HAP-1 (cell line): ENCODE data around the gene SSTR1.

ENCODE experiments used
- DNase-seq, 2 experiments: peaks; one replicate each; pipeline ENCODE4 v3.0.0-alpha.2; 2016 to 2020; ENCODE audit warnings: low spot score in 2 of 2
- H3K27me3 ChIP-seq: fragments of 250-450 bp; sonication (Bioruptor Pico); 2 replicates; pipeline ENCODE4 v1.5.1; 2020; ENCODE audit warnings: low read depth, mild to moderate bottlenecking, moderate library complexity
- H3K36me3 ChIP-seq: fragments of 250-450 bp; sonication (Bioruptor Pico); replicated peaks from 2 replicates; pipeline ENCODE4 v1.5.1; 2020; ENCODE audit warnings: mild to moderate bottlenecking
- H3K4me1 ChIP-seq: fragments of 250-450 bp; sonication (Bioruptor Pico); 2 replicates; pipeline ENCODE4 v1.5.1; 2020; ENCODE audit warnings: mild to moderate bottlenecking
- H3K4me3 ChIP-seq: fragments of 250-450 bp; sonication (Bioruptor Pico); 2 replicates; pipeline ENCODE4 v1.5.1; 2020; ENCODE audit warnings: mild to moderate bottlenecking, moderate library complexity
- H3K9me3 ChIP-seq: fragments of 250-450 bp; sonication (Bioruptor Pico); 2 replicates; pipeline ENCODE4 v1.5.1; 2020; ENCODE audit warnings: mild to moderate bottlenecking, moderate library complexity
- in situ Hi-C: fragments of 300-500 bp; cut with MboI; formaldehyde crosslinking; loops from 3 replicates; pipeline ENCODE4 v1.14.3; 2020; ENCODE audit warnings: low sequenced_read_pairs, inconsistent platforms, mixed read lengths

Gene SSTR1

DNA sequence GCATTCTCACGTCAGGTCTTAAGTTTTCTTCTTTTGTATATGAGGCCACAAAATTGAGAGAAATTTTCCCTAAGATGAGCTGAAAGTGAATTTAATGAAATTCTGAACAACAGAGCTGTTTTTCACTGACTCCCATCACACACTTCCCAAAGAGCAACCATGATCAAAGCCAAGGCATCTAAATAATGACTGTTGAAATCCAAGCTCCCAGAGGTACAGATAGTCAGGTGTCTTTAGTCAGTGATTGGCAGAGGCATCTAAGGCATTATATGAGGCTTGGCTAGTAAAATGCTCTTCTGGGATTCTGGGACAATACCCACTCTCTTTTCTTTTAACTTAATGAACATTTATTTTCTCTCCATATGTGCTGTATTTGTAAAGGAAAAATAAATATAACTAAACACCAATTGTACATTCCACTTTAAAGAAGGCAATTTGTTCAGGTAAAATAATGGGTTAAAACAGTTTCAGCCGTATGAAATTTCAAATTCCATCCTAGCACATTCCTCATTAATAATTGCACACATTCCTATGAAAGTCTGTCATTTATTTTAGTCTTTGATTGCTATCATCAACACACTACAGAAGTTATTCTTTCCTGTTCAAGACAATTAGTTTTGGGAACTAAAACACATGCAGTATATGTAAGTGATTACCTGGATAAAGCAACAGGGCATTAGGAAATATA, 871 bp upstream of the SSTR1 start:
- H3K36me3 ChIP-seq: no peaks in the 10 kb centered on the region
- no peaks in the 10 kb centered on the region for H3K27me3 ChIP-seq
- no peak overlapping the region for H3K4me3 ChIP-seq
- no peaks in the 10 kb centered on the region for H3K9me3 ChIP-seq
- in situ Hi-C loops: no loop called here
- no peak for DNase-seq
- no peaks in the 10 kb centered on the region for H3K4me1 ChIP-seq

DNA sequence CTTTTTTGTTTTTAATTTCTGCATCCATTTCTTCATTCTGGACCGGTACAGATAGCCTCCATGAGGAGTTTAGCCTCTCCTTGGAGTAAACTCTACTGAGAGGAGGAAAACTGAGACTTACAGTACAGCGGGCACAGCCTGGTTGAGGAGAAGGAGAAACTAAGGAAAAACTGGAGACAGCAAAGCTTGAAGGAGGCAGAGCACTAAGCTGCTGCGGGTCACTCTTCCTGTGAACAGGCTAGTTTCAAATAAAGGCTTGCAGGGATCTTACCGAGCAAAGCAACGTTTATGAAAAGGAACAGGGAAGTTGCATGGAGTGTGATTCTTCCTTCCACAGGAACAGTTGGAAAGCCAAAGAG, 348 bp upstream of the SSTR1 start:
- H3K4me3 ChIP-seq: no peak overlapping the region
- H3K27me3 ChIP-seq: no peaks in the 10 kb centered on the region
- in situ Hi-C loops: no loop called here
- no peak for DNase-seq
- no peaks in the 10 kb centered on the region for H3K9me3 ChIP-seq
- H3K36me3 ChIP-seq: no peaks in the 10 kb centered on the region
- H3K4me1 ChIP-seq: no peaks in the 10 kb centered on the region

DNA sequence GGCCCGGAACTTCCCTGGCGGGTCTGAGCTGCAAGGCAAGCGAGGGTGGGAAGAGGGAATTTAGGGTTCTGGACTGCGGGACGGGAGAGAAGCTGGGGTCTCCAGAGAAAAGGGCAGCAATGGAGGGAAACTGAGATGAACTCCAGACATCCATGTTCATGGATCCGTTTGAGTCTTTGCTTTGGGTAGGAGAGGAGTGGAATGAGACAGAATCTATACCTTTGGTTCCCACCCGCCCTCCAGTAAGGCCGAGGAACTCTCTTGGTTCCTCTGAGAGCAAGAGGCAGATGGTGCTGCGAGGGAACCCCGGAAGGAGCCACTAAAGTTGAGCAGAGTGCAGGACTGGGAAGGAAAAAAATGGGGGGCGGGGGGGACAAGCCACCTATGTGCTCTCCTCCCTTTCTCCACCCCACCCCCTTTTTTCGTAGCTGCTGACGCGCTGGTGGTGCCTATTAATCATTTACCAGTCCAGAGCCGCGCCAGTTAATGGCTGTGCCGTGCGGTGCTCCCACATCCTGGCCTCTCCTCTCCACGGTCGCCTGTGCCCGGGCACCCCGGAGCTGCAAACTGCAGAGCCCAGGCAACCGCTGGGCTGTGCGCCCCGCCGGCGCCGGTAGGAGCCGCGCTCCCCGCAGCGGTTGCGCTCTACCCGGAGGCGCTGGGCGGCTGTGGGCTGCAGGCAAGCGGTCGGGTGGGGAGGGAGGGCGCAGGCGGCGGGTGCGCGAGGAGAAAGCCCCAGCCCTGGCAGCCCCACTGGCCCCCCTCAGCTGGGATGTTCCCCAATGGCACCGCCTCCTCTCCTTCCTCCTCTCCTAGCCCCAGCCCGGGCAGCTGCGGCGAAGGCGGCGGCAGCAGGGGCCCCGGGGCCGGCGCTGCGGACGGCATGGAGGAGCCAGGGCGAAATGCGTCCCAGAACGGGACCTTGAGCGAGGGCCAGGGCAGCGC, 1.2 kb downstream of the SSTR1 start:
- no peak for DNase-seq
- no peak overlapping the region for H3K4me3 ChIP-seq
- H3K27me3 ChIP-seq: no peaks in the 10 kb centered on the region

DNA sequence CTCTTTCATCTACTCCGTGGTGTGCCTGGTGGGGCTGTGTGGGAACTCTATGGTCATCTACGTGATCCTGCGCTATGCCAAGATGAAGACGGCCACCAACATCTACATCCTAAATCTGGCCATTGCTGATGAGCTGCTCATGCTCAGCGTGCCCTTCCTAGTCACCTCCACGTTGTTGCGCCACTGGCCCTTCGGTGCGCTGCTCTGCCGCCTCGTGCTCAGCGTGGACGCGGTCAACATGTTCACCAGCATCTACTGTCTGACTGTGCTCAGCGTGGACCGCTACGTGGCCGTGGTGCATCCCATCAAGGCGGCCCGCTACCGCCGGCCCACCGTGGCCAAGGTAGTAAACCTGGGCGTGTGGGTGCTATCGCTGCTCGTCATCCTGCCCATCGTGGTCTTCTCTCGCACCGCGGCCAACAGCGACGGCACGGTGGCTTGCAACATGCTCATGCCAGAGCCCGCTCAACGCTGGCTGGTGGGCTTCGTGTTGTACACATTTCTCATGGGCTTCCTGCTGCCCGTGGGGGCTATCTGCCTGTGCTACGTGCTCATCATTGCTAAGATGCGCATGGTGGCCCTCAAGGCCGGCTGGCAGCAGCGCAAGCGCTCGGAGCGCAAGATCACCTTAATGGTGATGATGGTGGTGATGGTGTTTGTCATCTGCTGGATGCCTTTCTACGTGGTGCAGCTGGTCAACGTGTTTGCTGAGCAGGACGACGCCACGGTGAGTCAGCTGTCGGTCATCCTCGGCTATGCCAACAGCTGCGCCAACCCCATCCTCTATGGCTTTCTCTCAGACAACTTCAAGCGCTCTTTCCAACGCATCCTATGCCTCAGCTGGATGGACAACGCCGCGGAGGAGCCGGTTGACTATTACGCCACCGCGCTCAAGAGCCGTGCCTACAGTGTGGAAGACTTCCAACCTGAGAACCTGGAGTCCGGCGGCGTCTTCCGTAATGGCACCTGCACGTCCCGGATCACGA, 2.2 kb downstream of the SSTR1 start:
- Histone ChIP-seq H3K4me3 (no peak overlapping the region), H3K36me3 (no peaks in the 10 kb centered on the region), H3K4me1 (no peaks in the 10 kb centered on the region), H3K9me3 (no peaks in the 10 kb centered on the region), H3K27me3 (no peaks in the 10 kb centered on the region)
- in situ Hi-C loops: no loop called here
- DNase-seq: no peak

More for the DNA sequence above, 1.2 kb downstream of the SSTR1 start:
- H3K4me1 ChIP-seq: no peaks in the 10 kb centered on the region
- in situ Hi-C loops: no loop called here
- no peaks in the 10 kb centered on the region for H3K36me3 ChIP-seq
- no peaks in the 10 kb centered on the region for H3K9me3 ChIP-seq

DNA sequence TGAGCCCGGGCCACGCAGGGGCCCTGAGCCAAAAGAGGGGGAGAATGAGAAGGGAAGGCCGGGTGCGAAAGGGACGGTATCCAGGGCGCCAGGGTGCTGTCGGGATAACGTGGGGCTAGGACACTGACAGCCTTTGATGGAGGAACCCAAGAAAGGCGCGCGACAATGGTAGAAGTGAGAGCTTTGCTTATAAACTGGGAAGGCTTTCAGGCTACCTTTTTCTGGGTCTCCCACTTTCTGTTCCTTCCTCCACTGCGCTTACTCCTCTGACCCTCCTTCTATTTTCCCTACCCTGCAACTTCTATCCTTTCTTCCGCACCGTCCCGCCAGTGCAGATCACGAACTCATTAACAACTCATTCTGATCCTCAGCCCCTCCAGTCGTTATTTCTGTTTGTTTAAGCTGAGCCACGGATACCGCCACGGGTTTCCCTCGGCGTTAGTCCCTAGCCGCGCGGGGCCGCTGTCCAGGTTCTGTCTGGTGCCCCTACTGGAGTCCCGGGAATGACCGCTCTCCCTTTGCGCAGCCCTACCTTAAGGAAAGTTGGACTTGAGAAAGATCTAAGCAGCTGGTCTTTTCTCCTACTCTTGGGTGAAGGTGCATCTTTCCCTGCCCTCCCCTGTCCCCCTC, 3.0 kb downstream of the SSTR1 start:
- Histone ChIP-seq H3K4me3 (no peak overlapping the region), H3K4me1 (no peaks in the 10 kb centered on the region), H3K36me3 (no peaks in the 10 kb centered on the region), H3K27me3 (no peaks in the 10 kb centered on the region), H3K9me3 (no peaks in the 10 kb centered on the region)
- no peak for DNase-seq
- in situ Hi-C loops: no loop called here

DNA sequence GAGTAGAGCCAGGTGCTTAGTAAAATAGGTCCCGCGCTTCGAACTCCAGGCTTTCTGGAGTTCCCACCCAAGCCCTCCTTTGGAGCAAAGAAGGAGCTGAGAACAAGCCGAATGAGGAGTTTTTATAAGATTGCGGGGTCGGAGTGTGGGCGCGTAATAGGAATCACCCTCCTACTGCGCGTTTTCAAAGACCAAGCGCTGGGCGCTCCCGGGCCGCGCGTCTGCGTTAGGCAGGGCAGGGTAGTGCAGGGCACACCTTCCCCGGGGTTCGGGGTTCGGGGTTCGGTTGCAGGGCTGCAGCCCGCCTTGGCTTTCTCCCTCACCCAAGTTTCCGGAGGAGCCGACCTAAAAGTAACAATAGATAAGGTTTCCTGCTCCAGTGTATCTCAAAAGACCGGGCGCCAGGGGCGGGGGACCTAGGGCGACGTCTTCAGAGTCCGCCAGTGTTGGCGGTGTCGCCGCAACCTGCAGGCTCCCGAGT, 3.6 kb downstream of the SSTR1 start:
- Histone ChIP-seq H3K27me3 (no peaks in the 10 kb centered on the region), H3K4me1 (no peaks in the 10 kb centered on the region), H3K36me3 (no peaks in the 10 kb centered on the region), H3K4me3 (no peak overlapping the region), H3K9me3 (no peaks in the 10 kb centered on the region)
- in situ Hi-C loops: no loop called here
- no peak for DNase-seq

DNA sequence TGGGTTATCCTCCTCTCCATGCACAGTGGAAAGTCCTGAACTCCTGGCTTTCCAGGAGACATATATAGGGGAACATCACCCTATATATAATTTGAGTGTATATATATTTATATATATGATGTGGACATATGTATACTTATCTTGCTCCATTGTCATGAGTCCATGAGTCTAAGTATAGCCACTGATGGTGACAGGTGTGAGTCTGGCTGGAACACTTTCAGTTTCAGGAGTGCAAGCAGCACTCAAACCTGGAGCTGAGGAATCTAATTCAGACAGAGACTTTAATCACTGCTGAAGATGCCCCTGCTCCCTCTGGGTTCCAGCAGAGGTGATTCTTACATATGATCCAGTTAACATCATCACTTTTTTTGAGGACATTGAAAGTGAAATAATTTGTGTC, 4.4 kb downstream of the SSTR1 start:
- in situ Hi-C loops: no loop called here
- no peak overlapping the region for H3K4me3 ChIP-seq

DNA sequence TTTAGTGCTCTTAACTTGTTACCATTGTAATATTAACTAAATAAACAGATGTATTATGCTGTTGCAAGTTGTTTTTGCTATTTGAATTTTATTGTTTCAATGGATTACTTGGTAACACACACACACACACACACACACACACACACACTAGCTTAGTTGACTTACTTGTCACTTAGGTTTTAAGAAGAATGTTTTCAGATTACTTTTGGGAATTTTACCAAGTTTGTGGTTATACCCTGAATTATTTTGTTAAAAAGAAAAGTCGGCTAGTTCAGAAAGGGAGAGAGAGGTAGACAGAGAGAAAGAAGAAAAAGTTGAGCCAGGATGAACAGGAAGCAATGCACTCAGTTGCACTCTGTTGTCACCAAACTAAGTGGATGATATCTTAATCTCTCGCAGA, 5.3 kb downstream of the SSTR1 start:
- Histone ChIP-seq H3K4me3 (no peak overlapping the region), H3K27me3 (no peaks in the 10 kb centered on the region), H3K4me1 (no peaks in the 10 kb centered on the region), H3K9me3 (no peaks in the 10 kb centered on the region), H3K36me3 (no peaks in the 10 kb centered on the region)
- no peak for DNase-seq
- in situ Hi-C loops: no loop called here

More for the DNA sequence above, 4.4 kb downstream of the SSTR1 start:
- Histone ChIP-seq H3K9me3 (no peaks in the 10 kb centered on the region), H3K4me1 (no peaks in the 10 kb centered on the region), H3K36me3 (no peaks in the 10 kb centered on the region), H3K27me3 (no peaks in the 10 kb centered on the region)
- DNase-seq: no peak

DNA sequence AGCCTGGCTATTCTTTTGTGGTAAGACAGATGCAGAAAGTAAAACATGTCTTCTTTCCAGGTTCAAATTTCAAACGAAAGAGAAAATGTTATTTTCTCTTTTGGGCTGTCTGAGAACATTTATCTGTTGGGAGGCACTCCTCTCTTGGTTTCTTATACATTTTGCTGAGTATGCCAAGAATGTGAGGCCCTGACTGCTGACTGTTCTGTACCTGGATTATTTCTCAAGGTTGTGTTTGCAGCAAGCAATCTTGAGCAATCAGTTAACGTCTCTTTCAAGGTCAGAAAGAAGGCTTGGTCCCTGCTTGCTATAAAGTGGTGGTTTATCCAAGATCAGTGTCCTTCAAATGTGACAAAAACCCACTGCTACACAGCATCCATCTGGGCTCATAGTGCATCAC, 9.8 kb downstream of the SSTR1 start:
- no peaks in the 10 kb centered on the region for H3K36me3 ChIP-seq
- H3K9me3 ChIP-seq: no peaks in the 10 kb centered on the region
- no peaks in the 10 kb centered on the region for H3K4me1 ChIP-seq
- no peak overlapping the region for H3K4me3 ChIP-seq
- no peak for DNase-seq
- in situ Hi-C loops: no loop called here
- no peaks in the 10 kb centered on the region for H3K27me3 ChIP-seq

DNA sequence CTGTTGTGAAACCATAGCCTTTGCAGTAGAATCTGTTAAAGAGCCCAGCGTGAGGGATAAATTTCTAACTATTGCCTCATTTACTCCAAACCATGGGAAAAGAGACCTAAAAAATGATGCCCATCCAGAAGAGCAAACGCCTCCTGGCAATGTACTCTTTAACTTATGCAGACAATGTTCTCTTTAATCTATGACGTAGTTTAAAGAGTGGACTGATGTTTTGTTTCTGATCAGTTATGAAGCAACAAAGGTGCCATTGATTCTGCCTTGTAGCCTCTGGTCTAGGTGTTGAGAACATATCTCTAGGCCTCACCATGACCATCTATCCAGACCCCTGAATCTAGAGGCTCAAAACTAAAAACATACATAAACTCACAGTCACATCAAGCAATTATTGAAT, 13.4 kb downstream of the SSTR1 start:
- no peak for DNase-seq
- in situ Hi-C loops: no loop called here
- Histone ChIP-seq H3K4me1 (no peaks in the 10 kb centered on the region), H3K27me3 (no peaks in the 10 kb centered on the region), H3K9me3 (no peaks in the 10 kb centered on the region), H3K36me3 (no peaks in the 10 kb centered on the region), H3K4me3 (no peak overlapping the region)

DNA sequence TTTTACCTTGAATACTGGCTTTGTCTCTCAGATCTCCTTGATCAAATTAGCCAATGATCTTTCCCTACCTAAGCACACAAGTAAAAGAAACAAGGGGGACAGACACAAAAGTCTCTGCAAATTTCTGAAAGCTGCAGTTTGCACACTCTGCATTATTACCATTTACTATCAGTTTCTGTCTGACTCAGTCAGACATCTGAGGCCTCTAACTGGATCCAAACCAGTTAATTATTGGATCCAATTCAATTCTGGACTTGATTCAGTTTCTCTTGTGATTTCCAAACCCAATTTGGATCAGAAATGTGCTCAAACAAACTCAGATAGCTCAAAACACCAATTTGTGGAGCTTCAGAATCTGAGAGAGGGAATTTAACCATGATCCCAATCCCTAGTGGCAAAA, 16.6 kb downstream of the SSTR1 start:
- no peak for DNase-seq
- in situ Hi-C loops: no loop called here
- Histone ChIP-seq H3K36me3 (no peaks in the 10 kb centered on the region), H3K4me3 (no peak overlapping the region), H3K4me1 (no peaks in the 10 kb centered on the region), H3K27me3 (no peaks in the 10 kb centered on the region), H3K9me3 (no peaks in the 10 kb centered on the region)

DNA sequence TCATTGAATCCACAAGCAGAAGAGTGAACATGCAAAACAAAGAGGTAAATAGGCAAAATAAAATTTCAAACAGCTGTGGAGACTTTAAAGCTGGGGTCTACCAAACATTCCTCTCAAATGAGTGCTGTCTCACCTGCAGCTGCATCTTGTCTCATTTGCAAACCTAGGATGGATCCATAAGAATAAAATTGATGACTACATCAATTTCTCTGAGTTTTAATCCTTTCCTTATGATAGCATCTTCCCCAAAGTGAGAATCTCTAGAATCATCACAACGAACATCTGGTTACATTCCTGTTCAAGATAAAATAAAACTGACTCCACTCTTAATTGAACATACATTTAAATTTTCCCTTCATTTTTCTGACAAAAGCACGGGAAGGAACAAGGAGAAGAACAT, 18.2 kb downstream of the SSTR1 start:
- in situ Hi-C loops: no loop called here
- no peaks in the 10 kb centered on the region for H3K9me3 ChIP-seq
- H3K4me1 ChIP-seq: no peaks in the 10 kb centered on the region
- no peaks in the 10 kb centered on the region for H3K27me3 ChIP-seq
- H3K36me3 ChIP-seq: no peaks in the 10 kb centered on the region
- DNase-seq: no peak
- H3K4me3 ChIP-seq: no peak overlapping the region

DNA sequence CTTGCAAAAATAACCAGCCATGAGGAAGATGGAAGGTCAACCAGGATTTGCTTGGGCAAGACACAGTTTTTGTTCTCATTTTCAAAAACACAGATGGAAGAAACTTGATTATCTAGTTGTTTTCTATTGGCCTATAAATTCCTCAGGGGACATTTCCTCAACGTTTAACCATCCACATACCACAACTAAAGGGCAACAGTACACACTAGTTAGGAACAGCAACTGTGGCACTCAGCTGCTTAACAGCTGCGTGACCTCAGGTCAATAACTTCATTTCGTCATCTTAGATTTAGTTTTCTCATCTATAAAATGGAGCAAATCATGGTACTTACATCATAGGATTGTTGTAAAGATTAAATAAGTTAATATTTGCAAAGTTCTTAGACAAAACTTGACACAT, 18.7 kb downstream of the SSTR1 start:
- Histone ChIP-seq H3K4me1 (no peaks in the 10 kb centered on the region), H3K4me3 (no peak overlapping the region), H3K9me3 (no peaks in the 10 kb centered on the region), H3K36me3 (no peaks in the 10 kb centered on the region), H3K27me3 (no peaks in the 10 kb centered on the region)
- in situ Hi-C loops: no loop called here
- no peak for DNase-seq
